Measurements from ENCODE around the gene LAMA1. TPM values are rescaled to one million over a fixed set of nuclear protein-coding genes. Genes with fewer than 3 reads are reported as not detected.
A peak's percentile ranks its signal among the peaks of the same experiment; 100 is the strongest.

LAMA1 gene
- total RNA-seq, 6 donors from 2014 or later, result 0.89 to 3.1 (median 1.5) TPM

DNA sequence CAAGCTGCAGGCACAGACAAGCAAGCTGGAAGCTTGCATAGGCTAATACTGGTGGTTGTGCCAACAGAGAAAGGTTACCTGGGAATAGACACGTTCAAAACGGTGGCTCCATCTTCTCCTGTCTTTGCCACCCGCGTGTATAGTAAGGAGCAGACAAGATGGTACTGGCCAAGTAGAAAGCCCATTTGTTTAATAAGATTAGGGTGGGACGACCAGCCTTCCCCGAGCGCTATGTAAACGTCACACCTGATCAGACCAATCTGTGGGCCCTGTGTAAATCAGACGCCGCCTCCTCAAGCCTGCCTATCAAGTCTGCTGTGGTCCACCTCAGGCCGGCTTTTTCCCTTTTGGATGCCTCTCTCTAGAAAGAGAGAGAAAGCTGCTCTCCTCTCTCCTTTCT lies 189.2 kb downstream of the LAMA1 start:
- TF ChIP-seq POLR2AphosphoS5 (IDR thresholded peaks at IDR 0.05) (no peak), EP300 (IDR thresholded peaks at IDR 0.05) (no peak), POLR2A (IDR thresholded peaks at IDR 0.05) (no peak)
- TF ChIP-seq, protein P1, sequence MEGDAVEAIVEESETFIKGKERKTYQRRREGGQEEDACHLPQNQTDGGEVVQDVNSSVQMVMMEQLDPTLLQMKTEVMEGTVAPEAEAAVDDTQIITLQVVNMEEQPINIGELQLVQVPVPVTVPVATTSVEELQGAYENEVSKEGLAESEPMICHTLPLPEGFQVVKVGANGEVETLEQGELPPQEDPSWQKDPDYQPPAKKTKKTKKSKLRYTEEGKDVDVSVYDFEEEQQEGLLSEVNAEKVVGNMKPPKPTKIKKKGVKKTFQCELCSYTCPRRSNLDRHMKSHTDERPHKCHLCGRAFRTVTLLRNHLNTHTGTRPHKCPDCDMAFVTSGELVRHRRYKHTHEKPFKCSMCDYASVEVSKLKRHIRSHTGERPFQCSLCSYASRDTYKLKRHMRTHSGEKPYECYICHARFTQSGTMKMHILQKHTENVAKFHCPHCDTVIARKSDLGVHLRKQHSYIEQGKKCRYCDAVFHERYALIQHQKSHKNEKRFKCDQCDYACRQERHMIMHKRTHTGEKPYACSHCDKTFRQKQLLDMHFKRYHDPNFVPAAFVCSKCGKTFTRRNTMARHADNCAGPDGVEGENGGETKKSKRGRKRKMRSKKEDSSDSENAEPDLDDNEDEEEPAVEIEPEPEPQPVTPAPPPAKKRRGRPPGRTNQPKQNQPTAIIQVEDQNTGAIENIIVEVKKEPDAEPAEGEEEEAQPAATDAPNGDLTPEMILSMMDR (IDR thresholded peaks at IDR 0.05), result no peak
- no peaks in the 10 kb centered on the region for H3K9me3 ChIP-seq
- H3K36me3 ChIP-seq, result no peaks in the 10 kb centered on the region
- DNase-seq, result no peak
- ATAC-seq (ENCODE audit: low FRiP score in 2 of 2), result no peak
- WGBS, 2 donors, result 80 to 89% methylated on average over 11 of the region's 11 CpGs
- H3K27me3 ChIP-seq, result no peaks in the 10 kb centered on the region
- H3K27ac ChIP-seq, result no peak overlapping the region
- H3K4me1 ChIP-seq, result peaks cover 0 to 2% (median 0%) of the 10 kb centered on the region in 4 donors
- no peak overlapping the region for H3K4me3 ChIP-seq

DNA sequence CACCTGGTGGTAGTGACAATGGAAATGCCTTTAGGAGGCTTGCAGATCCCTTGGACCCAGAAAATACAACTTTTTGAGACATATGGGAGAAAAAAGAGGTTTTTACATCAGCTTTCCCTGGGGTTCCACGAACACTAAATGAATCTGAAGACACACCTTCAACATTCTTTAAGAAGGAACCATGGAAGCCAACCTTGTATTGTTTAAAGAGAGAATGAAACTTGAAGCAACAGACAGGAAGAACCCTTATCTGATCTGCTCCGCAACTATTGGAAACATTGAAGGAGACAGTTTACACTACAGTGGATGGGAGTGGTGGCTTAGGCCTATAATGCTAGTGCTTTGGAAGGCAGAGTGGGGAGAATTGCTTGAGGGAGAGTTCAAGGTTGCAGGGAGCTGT lies 190.4 kb downstream of the LAMA1 start:
- 63 to 73% methylated on average over 2 of the region's 2 CpGs for WGBS, 2 donors

DNA sequence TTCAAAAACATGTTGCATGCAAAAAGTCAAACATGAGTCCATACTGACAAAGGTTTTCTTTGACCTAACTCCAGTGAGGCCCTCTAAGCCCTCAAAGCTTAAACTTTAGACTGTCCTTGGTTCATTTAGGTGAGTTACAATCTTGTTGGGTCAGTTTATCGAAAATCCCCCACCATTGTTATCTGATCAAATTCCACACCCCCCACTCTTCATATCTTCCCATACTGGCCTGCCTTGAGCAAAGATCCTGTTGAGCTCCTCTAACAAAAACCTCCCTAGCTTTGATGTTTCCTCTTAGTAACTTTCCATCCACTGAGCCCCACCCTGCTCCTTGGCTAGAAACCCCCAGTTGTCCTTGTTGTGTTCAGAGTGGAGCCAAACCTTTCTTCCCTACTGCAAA lies 194.4 kb downstream of the LAMA1 start:
- no peaks in the 10 kb centered on the region for H3K9me3 ChIP-seq
- DNase-seq, result no peak
- no peak for ATAC-seq (ENCODE audit: low FRiP score in 2 of 2)
- WGBS, 2 donors, result 75 to 87% methylated on average over 1 of the region's 1 CpG
- H3K4me3 ChIP-seq, result no peak overlapping the region
- no peak for TF ChIP-seq EP300 (IDR thresholded peaks at IDR 0.05)
- no peak for TF ChIP-seq POLR2A (IDR thresholded peaks at IDR 0.05)
- TF ChIP-seq, protein P1 (IDR thresholded peaks at IDR 0.05), result no peak
- no peak for TF ChIP-seq POLR2AphosphoS5 (IDR thresholded peaks at IDR 0.05)
- no peaks in the 10 kb centered on the region for H3K27me3 ChIP-seq
- H3K36me3 ChIP-seq, result no peaks in the 10 kb centered on the region
- H3K4me1 ChIP-seq, result peaks cover 0 to 2% (median 0%) of the 10 kb centered on the region in 4 donors
- H3K27ac ChIP-seq, result no peak overlapping the region

More for the DNA sequence above, 190.4 kb downstream of the LAMA1 start:
- TF ChIP-seq POLR2AphosphoS5 (IDR thresholded peaks at IDR 0.05), result no peak
- TF ChIP-seq, protein P1 (IDR thresholded peaks at IDR 0.05), result no peak
- no peak for TF ChIP-seq POLR2A (IDR thresholded peaks at IDR 0.05)
- TF ChIP-seq EP300 (IDR thresholded peaks at IDR 0.05), result no peak
- ATAC-seq (ENCODE audit: low FRiP score in 2 of 2), result no peak
- peaks cover 0 to 2% (median 0%) of the 10 kb centered on the region in 4 donors for H3K4me1 ChIP-seq
- H3K27ac ChIP-seq, result peak overlapping the region in 1 of 4 donors; percentile 48
- H3K4me3 ChIP-seq, result no peak overlapping the region
- no peaks in the 10 kb centered on the region for H3K36me3 ChIP-seq
- DNase-seq, result no peak
- no peaks in the 10 kb centered on the region for H3K27me3 ChIP-seq
- no peaks in the 10 kb centered on the region for H3K9me3 ChIP-seq

DNA sequence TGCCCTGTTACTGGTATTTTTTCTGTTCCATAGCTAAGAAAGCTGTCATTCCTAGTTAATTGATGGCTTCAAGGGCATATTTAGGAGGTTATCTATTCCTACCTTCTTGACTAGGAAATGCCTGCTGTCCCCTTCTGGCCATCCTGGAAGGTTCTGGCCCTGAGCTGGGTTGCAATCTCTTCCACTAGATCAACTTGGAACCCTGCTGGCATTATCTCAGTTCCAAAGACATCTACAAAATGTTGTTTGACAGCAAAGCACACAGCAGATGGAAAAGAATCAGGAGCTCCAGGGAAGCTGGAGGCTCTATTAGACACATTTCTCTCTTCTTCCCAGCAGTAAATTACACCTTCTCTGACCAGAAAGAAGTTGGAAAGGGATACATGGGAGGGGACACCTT lies 196.0 kb downstream of the LAMA1 start:
- H3K4me3 ChIP-seq, result no peak overlapping the region
- no peak overlapping the region for H3K27ac ChIP-seq
- no peaks in the 10 kb centered on the region for H3K4me1 ChIP-seq
- no peaks in the 10 kb centered on the region for H3K9me3 ChIP-seq
- no peaks in the 10 kb centered on the region for H3K27me3 ChIP-seq
- TF ChIP-seq POLR2AphosphoS5 (IDR thresholded peaks at IDR 0.05) (no peak), EP300 (IDR thresholded peaks at IDR 0.05) (no peak), POLR2A (IDR thresholded peaks at IDR 0.05) (no peak)
- TF ChIP-seq, protein P1 (IDR thresholded peaks at IDR 0.05), result no peak
- ATAC-seq (ENCODE audit: low FRiP score in 2 of 2), result no peak
- H3K36me3 ChIP-seq, result no peaks in the 10 kb centered on the region
- no peak for DNase-seq
